Measurements from ENCODE around the gene CLIP2. TPM values are rescaled to one million over a fixed set of nuclear protein-coding genes. Genes with fewer than 3 reads are reported as not detected.
"Not testable (repeated sequence)": the region's sequence is repeated elsewhere in the genome, so short reads cannot be mapped to it uniquely, and the experiment has no call there.

Gene CLIP2
- total and polyA plus RNA-seq, 12 donors: 4.5 to 11.3 (median 6.6) TPM

- Histone ChIP-seq H3K4me1 (peaks cover 0 to 7% (median 0%) of the 10 kb centered on the region in 9 donors), H3K36me3 (no peaks in the 10 kb centered on the region), H3K9me3 (no peaks in the 10 kb centered on the region), H3K4me3 (no peak overlapping the region), H3K27me3 (peaks cover 0 to 5% (median 0%) of the 10 kb centered on the region in 7 donors), H3K27ac (no peak overlapping the region)
- intact Hi-C loops (cut with DNase I): loop anchor here in 9 of 10 donors (1.0 to 10.0 kb wide), 5 partner anchors 147 to 627 kb away; no protein-coding TSS in a partner anchor
- 20 to 25% methylated on average over 16 of the region's 16 CpGs for WGBS, 2 donors
- TF ChIP-seq CTCF (IDR thresholded peaks at IDR 0.05): peak; percentile 92 to 98 (median 96)
- ATAC-seq (peak; percentile 84 to 94 (median 92)), DNase-seq (peak; percentile 64 to 69)
Observed at GRCh38 chr7:74417419-74417971, 128.3 kb downstream of the CLIP2 start.

GRCh38 chr7:74418076-74418475, 128.9 kb downstream of the CLIP2 start:
- 76 to 83% methylated on average over 8 of the region's 8 CpGs for WGBS, 2 donors

GRCh38 chr7:74418538-74418937, 129.3 kb downstream of the CLIP2 start:
- no peak for TF ChIP-seq CTCF (IDR thresholded peaks at IDR 0.05)
- H3K4me1 ChIP-seq: peaks cover 0 to 7% (median 0%) of the 10 kb centered on the region in 9 donors
- DNase-seq: no peak
- ATAC-seq: no peak
- 83 to 84% methylated on average over 10 of the region's 10 CpGs for WGBS, 2 donors
- peaks cover 0 to 5% (median 0%) of the 10 kb centered on the region in 7 donors for H3K27me3 ChIP-seq
- H3K4me3 ChIP-seq: no peak overlapping the region
- no peaks in the 10 kb centered on the region for H3K9me3 ChIP-seq
- no peak overlapping the region for H3K27ac ChIP-seq
- intact Hi-C loops (cut with DNase I): loop anchor here in 7 of 10 donors (5.0 to 10.0 kb wide), 3 partner anchors 146 to 626 kb away; no protein-coding TSS in a partner anchor
- H3K36me3 ChIP-seq: no peaks in the 10 kb centered on the region

More at GRCh38 chr7:74418076-74418475, 128.9 kb downstream of the CLIP2 start:
- H3K4me1 ChIP-seq: peaks cover 0 to 7% (median 0%) of the 10 kb centered on the region in 9 donors
- no peak overlapping the region for H3K27ac ChIP-seq
- ATAC-seq (peak in 4 of 8 donors; percentile 6 to 45 (median 14)), DNase-seq (no peak)
- no peaks in the 10 kb centered on the region for H3K36me3 ChIP-seq
- peaks cover 0 to 5% (median 0%) of the 10 kb centered on the region in 7 donors for H3K27me3 ChIP-seq
- no peak overlapping the region for H3K4me3 ChIP-seq
- no peak for TF ChIP-seq CTCF (IDR thresholded peaks at IDR 0.05)
- intact Hi-C loops (cut with DNase I): loop anchor here in 7 of 10 donors (5.0 to 10.0 kb wide), 3 partner anchors 147 to 627 kb away; no protein-coding TSS in a partner anchor
- H3K9me3 ChIP-seq: no peaks in the 10 kb centered on the region

- H3K9me3 ChIP-seq, H3K4me3 ChIP-seq, H3K36me3 ChIP-seq, H3K27me3 ChIP-seq, DNase-seq, ATAC-seq, H3K27ac ChIP-seq, H3K4me1 ChIP-seq: not testable (repeated sequence)
- 54 to 55% methylated on average over 4 of the region's 4 CpGs for WGBS, 2 donors
- intact Hi-C loops (cut with DNase I): loop anchor here in 7 of 10 donors (5.0 to 10.0 kb wide), 3 partner anchors 146 to 626 kb away; no protein-coding TSS in a partner anchor
Observed at GRCh38 chr7:74419232-74419631, 130.0 kb downstream of the CLIP2 start.

- intact Hi-C loops (cut with DNase I): no loop called here
- 92% methylated on average over 4 of the region's 4 CpGs for WGBS, 2 donors
Observed at GRCh38 chr7:74420006-74420405, 130.8 kb downstream of the CLIP2 start.

More at GRCh38 chr7:74420006-74420405, 130.8 kb downstream of the CLIP2 start:
- H3K4me1 ChIP-seq: peaks cover 0 to 7% (median 0%) of the 10 kb centered on the region in 9 donors
- H3K27me3 ChIP-seq: peaks cover 0 to 5% (median 0%) of the 10 kb centered on the region in 7 donors
- no peak overlapping the region for H3K27ac ChIP-seq
- no peak for ATAC-seq
- no peaks in the 10 kb centered on the region for H3K36me3 ChIP-seq
- H3K9me3 ChIP-seq: no peaks in the 10 kb centered on the region
- TF ChIP-seq CTCF (IDR thresholded peaks at IDR 0.05): no peak
- H3K4me3 ChIP-seq: no peak overlapping the region
- no peak for DNase-seq

Data from heart right ventricle (tissue), 16 donors.